K562 (cell line): ENCODE results near the gene OCA2. TPM values are rescaled to one million over a fixed set of nuclear protein-coding genes. Genes with fewer than 3 reads are reported as not detected.

Source experiments
- CREM ChIP-seq: IDR thresholded peaks from 2 replicates; pipeline ENCODE4 v1.6.1; 2014; ENCODE audit warnings: antibody characterized with exemption, low read depth
- CTBP1 ChIP-seq: fragments of 450-650 bp; IDR thresholded peaks from 2 replicates; pipeline ENCODE4 v1.6.1; 2016; ENCODE audit warnings: borderline replicate concordance
- GATAD2B ChIP-seq: fragments of 450-650 bp; IDR thresholded peaks from 2 replicates; pipeline ENCODE4 v1.6.1; 2017; ENCODE audit warnings: mild to moderate bottlenecking, borderline replicate concordance
- RAD21 ChIP-seq, 2 experiments: fragments of 250-450 bp in 1 of 2; fragments of 450-650 bp in 1 of 2; sonication (Bioruptor Pico) in 1 of 2; formaldehyde crosslinking in 1 of 2; IDR thresholded peaks in 1 of 2; conservative IDR thresholded peaks in 1 of 2; 2 replicates each; pipeline versions ENCODE4 v1.4.0 to v1.8.0; 2020 to 2022; ENCODE audit warnings: mild to moderate bottlenecking in 2 of 2, moderate library complexity in 1 of 2
- RBM22 ChIP-seq: fragments of 200-400 bp; formaldehyde crosslinking; IDR thresholded peaks from 2 replicates; pipeline ENCODE4 v1.6.1; 2018; ENCODE audit warnings: low read length, low read depth; ENCODE audit not compliant: poor library complexity, severe bottlenecking
- SMC3 ChIP-seq: conservative IDR thresholded peaks from 2 replicates; pipeline ENCODE4 v1.6.1; 2011; ENCODE audit warnings: low read depth, low read length, improper control_type of control experiment; ENCODE audit not compliant: insufficient read depth
- SNIP1 ChIP-seq: fragments of 450-650 bp; IDR thresholded peaks from 2 replicates; pipeline ENCODE4 v1.7.1; 2017; ENCODE audit warnings: low read depth, mild to moderate bottlenecking
- STAG1 ChIP-seq: sonication (generic); formaldehyde crosslinking; IDR thresholded peaks from 2 replicates; pipeline ENCODE4 v1.5.0; 2020; ENCODE audit warnings: missing genetic modification reagents, borderline replicate concordance
- TBP ChIP-seq: optimal IDR thresholded peaks from 2 replicates; pipeline ENCODE3; 2011; ENCODE audit warnings: low read depth, low read length, improper control_type of control experiment
- polyA plus RNA-seq, 8 experiments: library from polyadenylated mRNA; depleted of rRNA in 4 of 8; stranded (reverse) in 5 of 8; unstranded in 3 of 8; fragments of >200 nt; fragmentation: Nextera tagmentation in 2 of 8; fragmentation: Illumina TruSeq in 1 of 8; extraction: Ambion mirVana in 2 of 8; extraction: Trizol in 1 of 8; gene quantifications; 2 replicates each; pipeline versions ENCODE4 v1.2.1 to v1.2.3, GENCODE V29; 2011 to 2014; ENCODE audit warnings: inconsistent platforms in 1 of 8, missing spikeins in 1 of 8
- total RNA-seq, 7 experiments: library from RNA; depleted of rRNA in 6 of 7; stranded (reverse); fragments of >200 nt in 6 of 7; fragmentation: Illumina TruSeq in 2 of 7; extraction: Trizol in 2 of 7; gene quantifications; 2 replicates each; pipeline versions ENCODE4 v1.2.1 to v1.2.3, GENCODE V29; 2011 to 2021; ENCODE audit warnings: low replicate concordance in 1 of 7
- TF ChIP-seq, protein P1 (sequence below), 2 experiments: fragments of 450-650 bp; formaldehyde crosslinking in 1 of 2; IDR thresholded peaks; 2 replicates each; pipeline versions ENCODE4 v1.4.0 to v1.6.1; 2014 to 2020; ENCODE audit warnings: mild to moderate bottlenecking in 2 of 2, borderline replicate concordance in 1 of 2, low read depth in 1 of 2
- TF ChIP-seq, protein P2 (sequence below): fragments of 250-450 bp; sonication (Bioruptor Pico); IDR thresholded peaks from 2 replicates; pipeline ENCODE4 v1.4.0; 2020

OCA2 gene
- total and polyA plus RNA-seq, 9 of the 15 experiments (the other 6 are each of a cell fraction or from before 2014, with no cell fraction given), result 0.07 to 0.59 (median 0.17) TPM; not detected in 1

DNA sequence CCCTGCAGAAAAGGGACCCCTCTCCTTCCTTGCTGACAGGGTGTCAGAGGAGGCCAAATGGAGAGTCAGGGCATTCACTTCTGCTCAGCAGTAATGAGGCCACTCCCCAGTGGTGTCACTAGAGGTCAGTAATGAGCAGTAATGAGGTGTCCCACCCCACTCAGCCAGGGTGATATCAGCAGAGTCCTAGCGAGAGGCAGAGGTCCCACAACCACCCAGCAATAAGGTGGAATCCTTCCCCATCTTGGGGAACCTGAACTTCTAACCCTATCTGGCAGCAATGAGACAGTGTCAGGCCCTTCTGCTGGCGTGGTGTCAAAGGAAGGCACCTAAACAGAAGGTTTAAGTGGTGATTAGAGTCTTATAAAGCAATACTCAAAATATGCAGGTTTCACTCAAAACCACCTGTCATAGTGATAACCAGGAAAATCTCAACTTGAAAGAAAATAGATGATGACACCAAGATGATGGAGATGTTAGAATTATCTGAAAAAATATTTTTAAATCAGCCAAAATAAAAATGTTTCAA lies 12.9 kb downstream of the OCA2 start (continued):
- TF ChIP-seq, protein P1, sequence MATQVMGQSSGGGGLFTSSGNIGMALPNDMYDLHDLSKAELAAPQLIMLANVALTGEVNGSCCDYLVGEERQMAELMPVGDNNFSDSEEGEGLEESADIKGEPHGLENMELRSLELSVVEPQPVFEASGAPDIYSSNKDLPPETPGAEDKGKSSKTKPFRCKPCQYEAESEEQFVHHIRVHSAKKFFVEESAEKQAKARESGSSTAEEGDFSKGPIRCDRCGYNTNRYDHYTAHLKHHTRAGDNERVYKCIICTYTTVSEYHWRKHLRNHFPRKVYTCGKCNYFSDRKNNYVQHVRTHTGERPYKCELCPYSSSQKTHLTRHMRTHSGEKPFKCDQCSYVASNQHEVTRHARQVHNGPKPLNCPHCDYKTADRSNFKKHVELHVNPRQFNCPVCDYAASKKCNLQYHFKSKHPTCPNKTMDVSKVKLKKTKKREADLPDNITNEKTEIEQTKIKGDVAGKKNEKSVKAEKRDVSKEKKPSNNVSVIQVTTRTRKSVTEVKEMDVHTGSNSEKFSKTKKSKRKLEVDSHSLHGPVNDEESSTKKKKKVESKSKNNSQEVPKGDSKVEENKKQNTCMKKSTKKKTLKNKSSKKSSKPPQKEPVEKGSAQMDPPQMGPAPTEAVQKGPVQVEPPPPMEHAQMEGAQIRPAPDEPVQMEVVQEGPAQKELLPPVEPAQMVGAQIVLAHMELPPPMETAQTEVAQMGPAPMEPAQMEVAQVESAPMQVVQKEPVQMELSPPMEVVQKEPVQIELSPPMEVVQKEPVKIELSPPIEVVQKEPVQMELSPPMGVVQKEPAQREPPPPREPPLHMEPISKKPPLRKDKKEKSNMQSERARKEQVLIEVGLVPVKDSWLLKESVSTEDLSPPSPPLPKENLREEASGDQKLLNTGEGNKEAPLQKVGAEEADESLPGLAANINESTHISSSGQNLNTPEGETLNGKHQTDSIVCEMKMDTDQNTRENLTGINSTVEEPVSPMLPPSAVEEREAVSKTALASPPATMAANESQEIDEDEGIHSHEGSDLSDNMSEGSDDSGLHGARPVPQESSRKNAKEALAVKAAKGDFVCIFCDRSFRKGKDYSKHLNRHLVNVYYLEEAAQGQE (IDR thresholded peaks at IDR 0.05; ENCODE audit: borderline replicate concordance), result peak; percentile 45; the same call in 1 of the 2 replicates
- TF ChIP-seq, protein P1 (CRISPR knock-in tag; IDR thresholded peaks at IDR 0.05; ENCODE audit: low read depth), result no peak
- TF ChIP-seq CREM (peak; percentile 34; the same call in 1 of the 2 replicates), RAD21 (CRISPR knock-in tag; conservative IDR thresholded peaks at IDR 0.05 in 1 of 2, IDR thresholded peaks at IDR 0.05 in 1 of 2) (peak; percentile 27 to 70; a peak in 3 of 4 replicates), TBP (no peak), STAG1 (CRISPR knock-in tag) (peak; percentile 52; the same call in 1 of the 2 replicates), SNIP1 (no peak), SMC3 (peak; percentile 48; the same call in 1 of the 2 replicates), CTBP1 (peak; percentile 13; the same call in 1 of the 2 replicates), GATAD2B (no peak), RBM22 (no peak)
- TF ChIP-seq, protein P2, sequence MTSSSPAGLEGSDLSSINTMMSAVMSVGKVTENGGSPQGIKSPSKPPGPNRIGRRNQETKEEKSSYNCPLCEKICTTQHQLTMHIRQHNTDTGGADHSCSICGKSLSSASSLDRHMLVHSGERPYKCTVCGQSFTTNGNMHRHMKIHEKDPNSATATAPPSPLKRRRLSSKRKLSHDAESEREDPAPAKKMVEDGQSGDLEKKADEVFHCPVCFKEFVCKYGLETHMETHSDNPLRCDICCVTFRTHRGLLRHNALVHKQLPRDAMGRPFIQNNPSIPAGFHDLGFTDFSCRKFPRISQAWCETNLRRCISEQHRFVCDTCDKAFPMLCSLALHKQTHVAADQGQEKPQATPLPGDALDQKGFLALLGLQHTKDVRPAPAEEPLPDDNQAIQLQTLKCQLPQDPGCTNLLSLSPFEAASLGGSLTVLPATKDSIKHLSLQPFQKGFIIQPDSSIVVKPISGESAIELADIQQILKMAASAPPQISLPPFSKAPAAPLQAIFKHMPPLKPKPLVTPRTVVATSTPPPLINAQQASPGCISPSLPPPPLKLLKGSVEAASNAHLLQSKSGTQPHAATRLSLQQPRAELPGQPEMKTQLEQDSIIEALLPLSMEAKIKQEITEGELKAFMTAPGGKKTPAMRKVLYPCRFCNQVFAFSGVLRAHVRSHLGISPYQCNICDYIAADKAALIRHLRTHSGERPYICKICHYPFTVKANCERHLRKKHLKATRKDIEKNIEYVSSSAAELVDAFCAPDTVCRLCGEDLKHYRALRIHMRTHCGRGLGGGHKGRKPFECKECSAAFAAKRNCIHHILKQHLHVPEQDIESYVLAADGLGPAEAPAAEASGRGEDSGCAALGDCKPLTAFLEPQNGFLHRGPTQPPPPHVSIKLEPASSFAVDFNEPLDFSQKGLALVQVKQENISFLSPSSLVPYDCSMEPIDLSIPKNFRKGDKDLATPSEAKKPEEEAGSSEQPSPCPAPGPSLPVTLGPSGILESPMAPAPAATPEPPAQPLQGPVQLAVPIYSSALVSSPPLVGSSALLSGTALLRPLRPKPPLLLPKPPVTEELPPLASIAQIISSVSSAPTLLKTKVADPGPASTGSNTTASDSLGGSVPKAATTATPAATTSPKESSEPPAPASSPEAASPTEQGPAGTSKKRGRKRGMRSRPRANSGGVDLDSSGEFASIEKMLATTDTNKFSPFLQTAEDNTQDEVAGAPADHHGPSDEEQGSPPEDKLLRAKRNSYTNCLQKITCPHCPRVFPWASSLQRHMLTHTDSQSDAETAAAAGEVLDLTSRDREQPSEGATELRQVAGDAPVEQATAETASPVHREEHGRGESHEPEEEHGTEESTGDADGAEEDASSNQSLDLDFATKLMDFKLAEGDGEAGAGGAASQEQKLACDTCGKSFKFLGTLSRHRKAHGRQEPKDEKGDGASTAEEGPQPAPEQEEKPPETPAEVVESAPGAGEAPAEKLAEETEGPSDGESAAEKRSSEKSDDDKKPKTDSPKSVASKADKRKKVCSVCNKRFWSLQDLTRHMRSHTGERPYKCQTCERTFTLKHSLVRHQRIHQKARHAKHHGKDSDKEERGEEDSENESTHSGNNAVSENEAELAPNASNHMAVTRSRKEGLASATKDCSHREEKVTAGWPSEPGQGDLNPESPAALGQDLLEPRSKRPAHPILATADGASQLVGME, result no peak
